Colonic mucosa (tissue), 4 donors: ENCODE measurements around the gene MARCHF2. TPM values are rescaled to one million over a fixed set of nuclear protein-coding genes. Genes with fewer than 3 reads are reported as not detected.

Experiments used
- DNase-seq: peaks from one replicate; pipeline ENCODE4 v3.0.0-alpha.2; 2020
- H3K27ac ChIP-seq: fragments of 200-600 bp; one replicate; pipeline ENCODE4 v1.8.0; 2021
- H3K27me3 ChIP-seq: fragments of 200-600 bp; one replicate; pipeline ENCODE4 v1.8.0; 2021
- H3K36me3 ChIP-seq: fragments of 200-600 bp; one replicate; pipeline ENCODE4 v1.8.0; 2021
- H3K4me1 ChIP-seq: fragments of 200-600 bp; one replicate; pipeline ENCODE4 v1.8.0; 2021; ENCODE audit warnings: mild to moderate bottlenecking
- H3K4me3 ChIP-seq: fragments of 200-600 bp; one replicate; pipeline ENCODE4 v1.8.0; 2021
- H3K9ac ChIP-seq, 2 donors: one replicate each; pipeline ENCODE4 v1.7.0; 2013; ENCODE audit warnings: control low read depth in 2 of 2, low read depth in 2 of 2, low read length in 2 of 2
- H3K9me3 ChIP-seq: fragments of 200-600 bp; one replicate; pipeline ENCODE4 v1.8.0; 2021
- CTCF ChIP-seq: fragments of 200-600 bp; IDR thresholded peaks from one replicate; pipeline ENCODE4 v1.8.0; 2022; ENCODE audit warnings: antibody characterized with exemption, mild to moderate bottlenecking
- intact Hi-C: fragments of 100-400 bp; cut with DNase I; formaldehyde crosslinking; loops from one replicate; pipeline ENCODE4 v1.14.1; 2022
- total RNA-seq, 2 donors: library from RNA; stranded (reverse); fragmentation: NEBNext Ultra II Directional in 1 of 2; extraction: Animal tissue kit (Norgen Biotek cat#: 25700) in 1 of 2; gene quantifications; one replicate each; pipeline ENCODE4 v1.2.1, GENCODE V29; 2021
- donor health status: healthy.
- donor health status: DM: no; HTN: no; CAD: no.
- donor health status: DM: no; HTN: no; CAD: no.

Gene MARCHF2
- total RNA-seq, 2 donors from 2014 or later = 18.8 to 33.1 TPM

- Histone ChIP-seq H3K4me1 (peaks cover 7% of the 10 kb centered on the region), H3K9me3 (no peaks in the 10 kb centered on the region)
These were observed 38.3 kb downstream of the MARCHF2 start for GRCh38 chr19:8451377-8451776.

GRCh38 chr19:8451885-8452284 is 38.8 kb downstream of the MARCHF2 start:
- intact Hi-C loops = no loop called here
- no peaks in the 10 kb centered on the region for H3K27me3 ChIP-seq
- no peak for TF ChIP-seq CTCF
- H3K4me1 ChIP-seq = peaks cover 6% of the 10 kb centered on the region
- DNase-seq = no peak
- H3K9ac ChIP-seq = no peak overlapping the region
- H3K27ac ChIP-seq = no peak overlapping the region
- H3K9me3 ChIP-seq = no peaks in the 10 kb centered on the region
- H3K36me3 ChIP-seq = peaks cover 4% of the 10 kb centered on the region
- H3K4me3 ChIP-seq = no peak overlapping the region

More at GRCh38 chr19:8451377-8451776, 38.3 kb downstream of the MARCHF2 start:
- intact Hi-C loops = no loop called here
- H3K27me3 ChIP-seq = no peaks in the 10 kb centered on the region
- no peak overlapping the region for H3K4me3 ChIP-seq
- no peak for DNase-seq
- no peak for TF ChIP-seq CTCF
- no peak overlapping the region for H3K9ac ChIP-seq
- H3K27ac ChIP-seq = no peak overlapping the region
- peaks cover under 1% of the 10 kb centered on the region for H3K36me3 ChIP-seq

GRCh38 chr19:8452446-8453123 is 39.5 kb downstream of the MARCHF2 start:
- Histone ChIP-seq H3K4me1 (no peaks in the 10 kb centered on the region), H3K27me3 (no peaks in the 10 kb centered on the region), H3K36me3 (peaks cover 4% of the 10 kb centered on the region), H3K9me3 (no peaks in the 10 kb centered on the region), H3K9ac (no peak overlapping the region), H3K27ac (no peak overlapping the region), H3K4me3 (no peak overlapping the region)
- TF ChIP-seq CTCF = no peak
- intact Hi-C loops = no loop called here
- DNase-seq = no peak

- no peaks in the 10 kb centered on the region for H3K9me3 ChIP-seq
- H3K36me3 ChIP-seq = peaks cover 4% of the 10 kb centered on the region
- H3K9ac ChIP-seq = no peak overlapping the region
- H3K4me1 ChIP-seq = peaks cover 7% of the 10 kb centered on the region
- H3K27me3 ChIP-seq = no peaks in the 10 kb centered on the region
- intact Hi-C loops = no loop called here
- H3K4me3 ChIP-seq = no peak overlapping the region
- H3K27ac ChIP-seq = no peak overlapping the region
- no peak for TF ChIP-seq CTCF
- no peak for DNase-seq
These were observed 40.5 kb downstream of the MARCHF2 start for GRCh38 chr19:8453616-8454015.

- H3K4me3 ChIP-seq = no peak overlapping the region
- H3K27me3 ChIP-seq = no peaks in the 10 kb centered on the region
- TF ChIP-seq CTCF = no peak
- intact Hi-C loops = no loop called here
- no peaks in the 10 kb centered on the region for H3K9me3 ChIP-seq
- no peak for DNase-seq
- no peak overlapping the region for H3K9ac ChIP-seq
- H3K36me3 ChIP-seq = peaks cover 4% of the 10 kb centered on the region
- peaks cover 7% of the 10 kb centered on the region for H3K4me1 ChIP-seq
- no peak overlapping the region for H3K27ac ChIP-seq
These were observed 41.1 kb downstream of the MARCHF2 start for GRCh38 chr19:8454218-8454617.
